GM19240 (cell line): ENCODE data around the gene IRF4.

Source experiments
- DNase-seq: peaks from one replicate; pipeline ENCODE4 v3.0.0; 2011; ENCODE audit warnings: low spot score; ENCODE audit not compliant: insufficient read length

IRF4 gene

DNA sequence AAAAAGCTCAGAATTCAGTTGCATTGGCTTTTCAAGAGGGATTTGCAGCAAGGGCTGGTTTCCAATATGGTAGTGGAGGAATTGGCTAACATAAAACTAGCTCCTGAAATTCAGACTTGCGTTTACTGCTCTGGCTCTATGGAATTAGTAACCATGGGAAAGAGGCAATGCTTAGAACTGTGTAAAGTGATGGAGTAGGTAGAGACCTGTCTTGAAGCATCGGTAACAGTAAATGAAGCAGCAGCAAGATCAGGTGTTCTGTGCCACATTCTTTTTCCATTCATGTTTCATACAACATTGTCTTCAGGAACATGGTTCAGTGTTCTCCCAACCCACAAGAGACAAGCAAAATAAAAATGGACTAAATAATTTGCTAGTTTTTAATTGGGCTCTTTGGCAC lies 6.5 kb downstream of the IRF4 start:
- DNase-seq: no peak

GRCh38 chr6:398558-399078 lies 7.1 kb downstream of the IRF4 start:
- DNase-seq: no peak

- no peak for DNase-seq
Measured at GRCh38 chr6:399785-400534, 8.4 kb downstream of the IRF4 start.

DNA sequence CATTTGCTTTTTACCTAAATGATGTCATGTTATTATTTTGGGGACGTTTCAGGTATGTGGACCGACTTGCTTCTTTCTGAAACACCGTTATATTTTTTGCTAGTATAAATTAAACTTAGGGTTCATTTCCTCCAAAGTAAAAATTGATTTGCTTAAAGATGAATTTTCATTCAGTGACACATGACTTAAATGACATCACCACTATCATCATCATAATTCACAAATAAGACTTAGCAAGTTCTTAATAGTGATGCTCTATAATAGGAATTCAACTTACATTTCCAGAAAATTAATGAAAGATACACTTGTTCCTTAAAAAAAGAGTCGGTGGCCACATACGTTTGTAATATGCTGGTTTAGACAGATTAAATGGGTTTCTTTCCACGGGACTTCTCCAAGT lies 9.3 kb downstream of the IRF4 start:
- DNase-seq: no peak

DNA sequence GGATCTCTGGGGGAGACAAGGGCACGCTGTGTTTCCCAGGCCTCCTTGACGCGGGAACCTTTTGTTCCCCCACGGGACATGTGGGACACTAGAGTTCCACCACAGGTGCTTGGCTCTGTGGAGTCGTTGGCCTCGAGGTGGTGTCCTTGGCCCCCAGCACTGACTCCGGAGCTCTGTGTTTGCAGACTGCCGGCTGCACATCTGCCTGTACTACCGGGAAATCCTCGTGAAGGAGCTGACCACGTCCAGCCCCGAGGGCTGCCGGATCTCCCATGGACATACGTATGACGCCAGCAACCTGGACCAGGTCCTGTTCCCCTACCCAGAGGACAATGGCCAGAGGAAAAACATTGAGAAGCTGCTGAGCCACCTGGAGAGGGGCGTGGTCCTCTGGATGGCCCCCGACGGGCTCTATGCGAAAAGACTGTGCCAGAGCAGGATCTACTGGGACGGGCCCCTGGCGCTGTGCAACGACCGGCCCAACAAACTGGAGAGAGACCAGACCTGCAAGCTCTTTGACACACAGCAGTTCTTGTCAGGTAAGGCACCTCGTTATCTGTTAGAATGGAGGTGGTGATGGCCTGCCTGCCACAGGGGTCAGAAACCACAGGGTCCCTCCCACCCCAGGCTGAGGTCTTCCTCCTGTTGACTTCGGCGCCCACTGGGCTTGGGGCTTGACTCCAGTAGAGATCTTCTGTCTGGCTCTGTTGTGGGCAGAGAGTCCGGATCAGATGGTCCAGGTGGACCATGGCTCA lies 9.9 kb downstream of the IRF4 start:
- no peak for DNase-seq

- DNase-seq: no peak
Measured at GRCh38 chr6:401994-402640, 10.6 kb downstream of the IRF4 start.

DNA sequence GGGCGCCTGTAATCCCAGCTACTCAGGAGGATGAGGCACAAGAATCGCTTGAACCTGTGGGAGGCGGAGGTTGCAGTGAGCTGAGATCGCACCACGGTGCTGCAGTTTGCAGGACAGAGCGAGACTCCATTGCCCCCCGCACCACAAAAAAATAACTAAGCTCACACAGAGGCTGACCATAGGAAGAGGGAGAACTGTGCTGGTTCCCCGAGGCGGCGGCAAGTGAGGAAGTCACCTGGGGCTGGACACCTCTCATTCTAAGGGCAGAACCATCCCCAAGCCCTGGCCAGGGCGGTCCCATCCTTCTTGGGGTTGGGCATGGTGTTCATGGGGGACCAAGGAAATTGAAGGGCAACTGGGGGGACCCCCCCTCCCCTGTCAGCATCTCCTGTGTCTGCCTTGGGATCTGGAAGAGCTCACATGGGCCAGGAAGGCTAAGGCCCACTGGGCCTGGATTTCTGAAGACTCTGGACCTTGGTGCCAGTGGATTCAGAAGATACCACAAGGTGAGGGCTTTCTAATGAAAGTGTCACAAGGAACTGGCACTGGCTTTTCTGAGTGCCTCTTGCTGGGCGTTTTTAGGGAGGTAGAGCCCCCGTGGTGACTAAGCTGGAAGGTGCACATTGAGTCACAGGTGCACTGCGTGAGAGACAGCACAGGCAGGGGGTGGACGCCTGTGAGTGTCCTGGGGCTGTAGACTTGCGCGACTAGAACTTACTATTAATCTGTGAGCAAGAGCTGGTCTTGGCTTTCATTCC lies 11.5 kb downstream of the IRF4 start:
- DNase-seq: no peak

DNA sequence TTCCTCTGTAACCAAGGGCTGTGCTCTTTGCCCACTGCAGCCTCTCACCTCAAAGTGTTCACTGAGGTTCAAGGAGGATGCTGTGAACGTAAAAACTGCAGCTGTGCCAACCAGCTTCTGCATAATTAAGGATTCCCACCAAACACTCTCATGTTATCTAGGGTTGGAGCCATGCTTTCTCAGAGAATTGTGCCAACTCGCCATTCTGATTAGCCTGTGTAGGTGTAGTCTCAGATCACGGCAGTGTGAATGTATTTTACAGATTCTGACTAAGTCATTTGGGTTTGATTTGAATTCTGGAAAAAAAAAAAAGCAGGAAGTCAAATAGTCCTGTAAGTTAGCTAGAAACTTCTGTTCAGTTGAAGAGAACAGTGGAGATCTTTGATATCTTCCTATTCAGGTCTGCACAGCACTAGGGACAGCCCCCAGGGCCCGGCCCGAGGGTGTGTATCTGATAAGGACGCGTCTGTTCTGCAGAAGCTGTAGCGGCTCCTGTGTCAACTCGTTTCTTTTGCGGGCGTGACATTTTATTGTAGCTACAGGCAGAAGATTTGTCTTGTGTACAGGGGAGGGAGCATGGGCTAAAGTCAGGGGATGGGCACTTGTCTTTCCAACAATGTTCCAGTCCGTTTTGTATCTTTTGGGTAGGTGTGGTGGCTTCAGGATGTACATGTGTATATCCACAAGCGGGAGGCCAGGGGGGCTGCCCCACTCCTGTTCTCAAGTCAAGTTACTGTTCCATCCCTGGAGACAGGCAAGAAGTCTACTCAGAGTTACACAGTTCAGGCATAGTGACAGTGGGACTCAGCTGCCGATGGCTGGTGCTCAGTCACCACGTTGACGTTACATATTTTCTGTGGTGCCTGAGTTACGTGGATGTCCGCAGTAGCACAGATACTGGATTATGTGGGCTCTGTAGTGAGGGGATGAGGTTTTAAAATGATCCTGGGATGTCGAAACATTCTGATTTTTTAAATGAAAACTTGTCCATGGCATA lies 12.4 kb downstream of the IRF4 start:
- DNase-seq: no peak

- no peak for DNase-seq
Measured at GRCh38 chr6:404685-405423, 13.3 kb downstream of the IRF4 start.

GRCh38 chr6:408148-408547 lies 16.6 kb downstream of the IRF4 start:
- no peak for DNase-seq

DNA sequence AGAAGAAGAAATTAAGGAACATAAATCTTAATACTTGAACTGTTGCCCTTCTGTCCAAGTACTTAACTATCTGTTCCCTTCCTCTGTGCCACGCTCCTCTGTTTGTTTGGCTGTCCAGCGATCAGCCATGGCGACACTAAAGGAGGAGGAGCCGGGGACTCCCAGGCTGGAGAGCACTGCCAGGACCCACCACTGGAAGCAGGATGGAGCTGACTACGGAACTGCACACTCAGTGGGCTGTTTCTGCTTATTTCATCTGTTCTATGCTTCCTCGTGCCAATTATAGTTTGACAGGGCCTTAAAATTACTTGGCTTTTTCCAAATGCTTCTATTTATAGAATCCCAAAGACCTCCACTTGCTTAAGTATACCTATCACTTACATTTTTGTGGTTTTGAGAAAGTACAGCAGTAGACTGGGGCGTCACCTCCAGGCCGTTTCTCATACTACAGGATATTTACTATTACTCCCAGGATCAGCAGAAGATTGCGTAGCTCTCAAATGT lies 17.1 kb downstream of the IRF4 start:
- no peak for DNase-seq

DNA sequence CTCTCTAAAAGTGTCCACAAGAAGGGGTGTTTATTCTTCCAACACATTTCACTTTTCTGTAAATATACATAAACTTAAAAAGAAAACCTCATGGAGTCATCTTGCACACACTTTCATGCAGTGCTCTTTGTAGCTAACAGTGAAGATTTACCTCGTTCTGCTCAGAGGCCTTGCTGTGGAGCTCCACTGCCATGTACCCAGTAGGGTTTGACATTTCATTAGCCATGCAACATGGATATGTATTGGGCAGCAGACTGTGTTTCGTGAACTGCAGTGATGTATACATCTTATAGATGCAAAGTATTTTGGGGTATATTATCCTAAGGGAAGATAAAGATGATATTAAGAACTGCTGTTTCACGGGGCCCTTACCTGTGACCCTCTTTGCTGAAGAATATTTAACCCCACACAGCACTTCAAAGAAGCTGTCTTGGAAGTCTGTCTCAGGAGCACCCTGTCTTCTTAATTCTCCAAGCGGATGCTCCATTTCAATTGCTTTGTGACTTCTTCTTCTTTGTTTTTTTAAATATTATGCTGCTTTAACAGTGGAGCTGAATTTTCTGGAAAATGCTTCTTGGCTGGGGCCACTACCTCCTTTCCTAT lies 17.9 kb downstream of the IRF4 start:
- no peak for DNase-seq

GRCh38 chr6:410555-411395 lies 19.2 kb downstream of the IRF4 start:
- DNase-seq: no peak

DNA sequence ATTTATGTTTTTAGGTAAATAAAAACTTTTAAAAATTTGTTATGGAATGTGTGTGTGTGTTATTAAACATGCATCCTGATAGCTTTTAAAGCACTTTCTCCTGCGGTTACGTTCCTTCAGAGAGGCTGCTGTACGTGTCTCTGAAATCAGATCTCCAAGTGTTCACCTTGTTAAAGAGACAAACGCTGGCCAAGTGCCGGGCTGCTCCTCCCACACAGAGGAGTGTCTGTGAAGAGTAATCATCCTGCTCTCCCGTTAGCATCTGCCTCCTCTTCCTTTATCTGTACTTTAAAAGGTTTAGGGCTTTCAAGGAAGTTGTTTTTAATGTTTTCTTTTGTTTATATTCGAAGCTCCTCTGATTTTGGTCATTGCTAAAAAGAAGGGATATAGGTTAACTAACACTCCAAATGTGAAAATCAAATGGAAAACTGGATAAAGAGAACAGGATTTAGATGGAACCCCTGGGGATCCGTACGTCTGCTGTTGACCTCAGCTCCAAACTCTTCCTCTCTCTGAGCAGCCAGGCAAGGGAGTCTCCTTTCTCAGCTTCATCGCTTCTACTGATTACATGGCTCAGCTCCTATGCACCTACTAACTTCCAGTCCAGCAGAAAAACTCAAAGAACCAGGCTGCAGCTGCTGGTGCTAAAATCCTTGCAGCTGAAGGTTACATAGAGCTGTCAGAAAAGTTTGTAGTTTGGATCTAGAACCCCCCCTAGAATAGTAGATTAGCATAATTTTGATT lies 20.0 kb downstream of the IRF4 start:
- DNase-seq: no peak

GRCh38 chr6:412146-412886 lies 20.8 kb downstream of the IRF4 start:
- DNase-seq: no peak

DNA sequence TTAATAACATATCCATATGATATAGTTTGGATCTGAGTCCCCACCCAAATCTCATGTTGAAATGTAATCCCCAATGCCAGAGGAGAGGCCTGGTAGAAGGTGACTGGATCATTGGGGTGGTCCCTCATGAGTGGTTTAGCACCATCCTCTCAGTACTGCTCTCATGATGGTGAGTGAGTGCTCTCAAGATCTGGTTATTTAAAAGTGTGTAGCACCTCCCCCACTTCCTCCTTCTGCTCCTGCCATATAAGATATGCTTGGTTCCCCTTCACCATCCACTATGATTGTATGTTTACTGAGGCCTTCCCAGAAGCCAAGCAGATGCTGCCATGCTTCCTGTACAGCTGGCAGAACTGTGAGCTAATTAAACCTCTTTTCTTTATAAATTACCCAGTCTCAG lies 22.9 kb downstream of the IRF4 start:
- DNase-seq: no peak

DNA sequence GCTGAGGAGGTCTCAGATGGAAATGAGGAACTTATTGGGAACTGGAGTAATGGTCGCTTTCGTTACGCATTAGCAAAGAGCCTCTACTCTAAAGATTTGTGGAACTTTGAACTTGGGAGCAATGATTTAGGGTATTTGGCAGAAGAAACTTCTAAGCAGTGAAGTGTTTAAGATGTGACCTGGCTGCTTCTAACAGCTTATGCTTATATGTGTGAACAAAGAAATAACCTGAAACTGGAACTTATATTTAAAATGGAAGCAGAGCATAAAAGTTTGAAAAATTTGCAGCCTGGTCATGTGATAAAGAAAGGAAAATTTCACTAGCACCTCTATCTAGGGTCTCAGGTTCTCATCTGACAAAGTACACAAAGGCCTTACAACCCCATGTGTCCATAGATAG lies 23.5 kb downstream of the IRF4 start:
- DNase-seq: no peak
